ENCODE measurements around the gene CTNND1. TPM values are rescaled to one million over a fixed set of nuclear protein-coding genes. Genes with fewer than 3 reads are reported as not detected.
A peak's percentile ranks its signal among the peaks of the same experiment; 100 is the strongest.

The CTNND1 gene
- total RNA-seq, 2 experiments from 2014 or later: 5.5 to 8.5 TPM

GRCh38 chr11:57798905-57799559 is 37.4 kb downstream of the CTNND1 start:
- Mint-ChIP-seq H3K4me3 (no peak overlapping the region), H3K36me3 (ENCODE audit: low read depth) (no peaks in the 10 kb centered on the region), H3K27me3 (ENCODE audit: low read depth) (no peaks in the 10 kb centered on the region), H3K4me1 (ENCODE audit: low read depth) (peaks cover 28% of the 10 kb centered on the region), H3K27ac (peak overlapping the region; percentile 75), H3K9me3 (no peaks in the 10 kb centered on the region)
- intact Hi-C loops (cut with micrococcal nuclease): no loop called here
- DNase-seq: no peak
- CTCF ChIA-PET: interaction anchor here (0.5 to 4.7 kb wide), 9 partner anchors 38 to 797 kb away, joined by 3 to 64 read pairs (median 15); partner anchors contain the start of genes BTBD18 and SELENOH

GRCh38 chr11:57800444-57801182 is 39.0 kb downstream of the CTNND1 start:
- H3K4me1 Mint-ChIP-seq (ENCODE audit: low read depth): peaks cover 25% of the 10 kb centered on the region
- peak; percentile 12 for DNase-seq
- intact Hi-C loops (cut with micrococcal nuclease): loop anchor here (1.0 to 2.0 kb wide), 13 partner anchors 43 to 724 kb away; partner anchors contain the start of genes BTBD18, MED19, SELENOH and TIMM10
- H3K9me3 Mint-ChIP-seq: no peaks in the 10 kb centered on the region
- no peaks in the 10 kb centered on the region for H3K27me3 Mint-ChIP-seq (ENCODE audit: low read depth)
- no peaks in the 10 kb centered on the region for H3K36me3 Mint-ChIP-seq (ENCODE audit: low read depth)
- no peak overlapping the region for H3K4me3 Mint-ChIP-seq
- peak overlapping the region; percentile 60 for H3K27ac Mint-ChIP-seq
- CTCF ChIA-PET: interaction anchor here (0.6 to 4.7 kb wide), 49 partner anchors 8 to 768 kb away, joined by 3 to 64 read pairs (median 5); partner anchors contain the start of genes BTBD18, SELENOH and UBE2L6

GRCh38 chr11:57801183-57801485 is 39.5 kb downstream of the CTNND1 start:
- intact Hi-C loops (cut with micrococcal nuclease): loop anchor here (2.0 kb wide), 3 partner anchors 344 to 724 kb away; no protein-coding TSS in a partner anchor
- CTCF ChIA-PET: interaction anchor here (0.6 to 4.7 kb wide), 43 partner anchors 8 to 767 kb away, joined by 3 to 64 read pairs (median 6); partner anchors contain the start of genes BTBD18, SELENOH and UBE2L6
- H3K4me3 Mint-ChIP-seq: no peak overlapping the region

GRCh38 chr11:57802411-57802810 is 40.8 kb downstream of the CTNND1 start:
- Mint-ChIP-seq H3K4me1 (ENCODE audit: low read depth) (peaks cover 25% of the 10 kb centered on the region), H3K4me3 (no peak overlapping the region), H3K9me3 (no peaks in the 10 kb centered on the region), H3K27me3 (ENCODE audit: low read depth) (no peaks in the 10 kb centered on the region), H3K36me3 (ENCODE audit: low read depth) (peaks cover 3% of the 10 kb centered on the region), H3K27ac (no peak overlapping the region)
- CTCF ChIA-PET: interaction anchor here (0.9 to 4.7 kb wide), 5 partner anchors 11 to 721 kb away, joined by 3 to 64 read pairs (median 7); partner anchors contain the start of gene SELENOH
- no peak for DNase-seq
- intact Hi-C loops (cut with micrococcal nuclease): no loop called here

More at GRCh38 chr11:57801183-57801485, 39.5 kb downstream of the CTNND1 start:
- Mint-ChIP-seq H3K27ac (no peak overlapping the region), H3K9me3 (no peaks in the 10 kb centered on the region), H3K27me3 (ENCODE audit: low read depth) (no peaks in the 10 kb centered on the region), H3K36me3 (ENCODE audit: low read depth) (peaks cover under 1% of the 10 kb centered on the region), H3K4me1 (ENCODE audit: low read depth) (peaks cover 25% of the 10 kb centered on the region)
- DNase-seq: no peak

- Mint-ChIP-seq H3K4me3 (no peak overlapping the region), H3K36me3 (ENCODE audit: low read depth) (peaks cover 8% of the 10 kb centered on the region), H3K27me3 (ENCODE audit: low read depth) (no peaks in the 10 kb centered on the region), H3K27ac (no peak overlapping the region), H3K4me1 (ENCODE audit: low read depth) (peaks cover 13% of the 10 kb centered on the region), H3K9me3 (no peaks in the 10 kb centered on the region)
- no peak for DNase-seq
- CTCF ChIA-PET: no interaction called here
- intact Hi-C loops (cut with micrococcal nuclease): no loop called here
Observed at GRCh38 chr11:57804466-57804865, 42.9 kb downstream of the CTNND1 start.

DNA sequence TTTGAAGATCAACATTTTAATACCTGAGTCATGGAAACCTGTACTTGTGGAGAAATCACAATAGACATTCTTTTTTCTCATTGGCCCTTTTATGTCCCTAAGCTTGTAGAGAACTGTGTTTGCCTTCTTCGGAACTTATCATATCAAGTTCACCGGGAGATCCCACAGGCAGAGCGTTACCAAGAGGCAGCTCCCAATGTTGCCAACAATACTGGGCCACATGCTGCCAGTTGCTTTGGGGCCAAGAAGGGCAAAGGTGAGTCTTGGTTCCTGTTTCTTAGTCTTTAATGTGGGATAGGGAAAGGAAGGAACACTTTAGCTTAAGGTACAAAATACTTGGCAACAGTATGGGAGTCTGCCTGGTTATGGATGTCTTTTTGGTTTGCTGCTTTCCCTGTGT is 44.2 kb downstream of the CTNND1 start:
- H3K4me3 Mint-ChIP-seq: no peak overlapping the region
- peaks cover 11% of the 10 kb centered on the region for H3K36me3 Mint-ChIP-seq (ENCODE audit: low read depth)
- H3K4me1 Mint-ChIP-seq (ENCODE audit: low read depth): peaks cover 8% of the 10 kb centered on the region
- H3K9me3 Mint-ChIP-seq: no peaks in the 10 kb centered on the region
- H3K27ac Mint-ChIP-seq: no peak overlapping the region
- CTCF ChIA-PET: interaction anchor here (0.6 kb wide), 2 partner anchors 48 to 112 kb away, joined by 3 read pairs; no protein-coding TSS in a partner anchor
- intact Hi-C loops (cut with micrococcal nuclease): no loop called here
- H3K27me3 Mint-ChIP-seq (ENCODE audit: low read depth): no peaks in the 10 kb centered on the region
- no peak for DNase-seq

- Mint-ChIP-seq H3K27ac (no peak overlapping the region), H3K36me3 (ENCODE audit: low read depth) (peaks cover 12% of the 10 kb centered on the region), H3K4me1 (ENCODE audit: low read depth) (peaks cover 7% of the 10 kb centered on the region), H3K9me3 (no peaks in the 10 kb centered on the region), H3K4me3 (no peak overlapping the region), H3K27me3 (ENCODE audit: low read depth) (no peaks in the 10 kb centered on the region)
- intact Hi-C loops (cut with micrococcal nuclease): no loop called here
- no peak for DNase-seq
- CTCF ChIA-PET: no interaction called here
Observed at GRCh38 chr11:57812634-57813033, 51.0 kb downstream of the CTNND1 start.

DNA sequence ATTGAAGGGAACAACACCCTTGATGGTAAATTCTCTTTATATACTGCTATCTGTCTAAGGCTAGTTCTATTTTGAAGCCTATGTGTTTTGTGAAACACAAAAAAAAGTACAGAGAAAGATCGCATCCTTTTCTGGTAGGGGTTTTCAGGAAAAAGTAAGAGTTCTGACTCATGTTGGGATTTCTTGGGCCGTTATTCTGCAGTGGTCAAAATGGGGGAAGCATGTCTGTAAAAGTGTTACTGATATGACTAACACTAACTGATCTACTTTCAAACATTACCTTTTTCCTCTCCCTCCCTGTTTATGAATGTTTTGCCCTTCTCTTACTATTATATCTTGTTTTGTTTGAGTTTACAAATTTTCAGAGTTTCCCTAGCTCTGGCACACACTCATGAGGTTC is 53.9 kb downstream of the CTNND1 start:
- Mint-ChIP-seq H3K4me3 (no peak overlapping the region), H3K4me1 (ENCODE audit: low read depth) (peaks cover 7% of the 10 kb centered on the region), H3K27ac (no peak overlapping the region), H3K27me3 (ENCODE audit: low read depth) (no peaks in the 10 kb centered on the region), H3K36me3 (ENCODE audit: low read depth) (peaks cover 6% of the 10 kb centered on the region), H3K9me3 (no peaks in the 10 kb centered on the region)
- CTCF ChIA-PET: interaction anchor here (2.9 kb wide), 1 partner anchor 15 kb away, joined by 10 read pairs; no protein-coding TSS in a partner anchor
- intact Hi-C loops (cut with micrococcal nuclease): no loop called here
- no peak for DNase-seq

GRCh38 chr11:57815877-57816276 is 54.3 kb downstream of the CTNND1 start:
- Mint-ChIP-seq H3K4me3 (no peak overlapping the region), H3K9me3 (no peaks in the 10 kb centered on the region), H3K27me3 (ENCODE audit: low read depth) (no peaks in the 10 kb centered on the region), H3K4me1 (ENCODE audit: low read depth) (peaks cover 7% of the 10 kb centered on the region), H3K36me3 (ENCODE audit: low read depth) (peaks cover 6% of the 10 kb centered on the region), H3K27ac (no peak overlapping the region)
- intact Hi-C loops (cut with micrococcal nuclease): no loop called here
- DNase-seq: no peak
- CTCF ChIA-PET: interaction anchor here (2.9 kb wide), 1 partner anchor 15 kb away, joined by 10 read pairs; no protein-coding TSS in a partner anchor

GRCh38 chr11:57818812-57819211 is 57.2 kb downstream of the CTNND1 start:
- intact Hi-C loops (cut with micrococcal nuclease): no loop called here
- no peak overlapping the region for H3K27ac Mint-ChIP-seq
- H3K36me3 Mint-ChIP-seq (ENCODE audit: low read depth): peaks cover 6% of the 10 kb centered on the region
- CTCF ChIA-PET: interaction anchor here (1.4 kb wide), 1 partner anchor 18 kb away, joined by 3 read pairs; no protein-coding TSS in a partner anchor
- no peaks in the 10 kb centered on the region for H3K27me3 Mint-ChIP-seq (ENCODE audit: low read depth)
- H3K4me1 Mint-ChIP-seq (ENCODE audit: low read depth): peaks cover 7% of the 10 kb centered on the region
- no peak for DNase-seq
- no peak overlapping the region for H3K4me3 Mint-ChIP-seq
- no peaks in the 10 kb centered on the region for H3K9me3 Mint-ChIP-seq

DNA sequence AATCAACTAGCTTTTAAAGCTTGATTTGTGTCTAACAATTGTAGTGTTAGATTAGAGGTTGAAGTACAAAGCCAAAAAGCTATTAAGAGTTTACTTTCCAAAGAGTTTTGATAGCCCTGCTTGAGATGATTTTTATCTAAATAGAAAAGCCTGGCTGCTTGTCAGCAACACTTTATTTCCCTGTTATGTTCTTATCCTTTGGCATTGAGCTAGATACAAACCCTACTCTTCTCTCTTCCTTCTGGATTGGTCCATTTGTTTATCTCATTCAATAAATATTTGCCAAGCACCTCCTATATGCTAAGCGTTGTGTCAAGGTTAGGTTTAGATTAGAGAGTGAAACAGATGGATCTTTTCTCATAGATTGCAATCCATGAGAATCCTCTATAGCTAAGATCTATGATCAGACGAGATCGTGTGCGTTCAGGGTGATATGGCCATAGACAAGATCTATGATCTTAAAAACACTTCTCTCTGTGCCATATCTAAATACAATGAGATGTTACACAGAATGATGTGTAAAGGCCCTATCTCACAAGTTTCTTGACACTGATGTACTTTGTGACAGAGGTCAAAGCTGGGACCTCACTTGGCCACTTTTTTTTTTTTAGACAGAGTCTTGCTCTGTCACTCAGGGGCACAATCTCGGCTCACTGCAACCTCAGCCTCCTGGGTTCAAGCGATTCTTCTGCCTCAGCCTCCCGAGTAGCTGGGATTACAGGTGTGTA is 57.8 kb downstream of the CTNND1 start:
- no peak for DNase-seq
- Mint-ChIP-seq H3K36me3 (ENCODE audit: low read depth) (peaks cover 6% of the 10 kb centered on the region), H3K27ac (no peak overlapping the region), H3K4me1 (ENCODE audit: low read depth) (peaks cover 7% of the 10 kb centered on the region), H3K4me3 (no peak overlapping the region), H3K27me3 (ENCODE audit: low read depth) (no peaks in the 10 kb centered on the region), H3K9me3 (no peaks in the 10 kb centered on the region)
- intact Hi-C loops (cut with micrococcal nuclease): no loop called here
- CTCF ChIA-PET: interaction anchor here (1.4 kb wide), 1 partner anchor 19 kb away, joined by 3 read pairs; no protein-coding TSS in a partner anchor

GRCh38 chr11:57823859-57824258 is 62.3 kb downstream of the CTNND1 start:
- H3K27ac Mint-ChIP-seq: no peak overlapping the region
- CTCF ChIA-PET: interaction anchor here (0.6 kb wide), 1 partner anchor 61 kb away, joined by 3 read pairs; no protein-coding TSS in a partner anchor
- no peak overlapping the region for H3K4me3 Mint-ChIP-seq
- H3K36me3 Mint-ChIP-seq (ENCODE audit: low read depth): no peaks in the 10 kb centered on the region
- DNase-seq: no peak
- H3K9me3 Mint-ChIP-seq: no peaks in the 10 kb centered on the region
- no peaks in the 10 kb centered on the region for H3K4me1 Mint-ChIP-seq (ENCODE audit: low read depth)
- intact Hi-C loops (cut with micrococcal nuclease): no loop called here
- H3K27me3 Mint-ChIP-seq (ENCODE audit: low read depth): no peaks in the 10 kb centered on the region
